A549 (cell line): Measurements from ENCODE around the gene LPAR5. TPM values are rescaled to one million over a fixed set of nuclear protein-coding genes. Genes with fewer than 3 reads are reported as not detected.

Experiments used
- ATAC-seq, 2 experiments: fragments of 200-7000 bp in 1 of 2; fragments of >200 bp in 1 of 2; cut with Nextera tagmentation in 1 of 2; cut with Tn5 transposase in 1 of 2; 3 replicates each; pipeline versions ENCODE4 v1.8.0 to v1.9.1; 2018 to 2020; ENCODE audit warnings: mild to moderate bottlenecking in 1 of 2, moderate library complexity in 1 of 2
- CTCF ChIA-PET: fragments of 300-600 bp; sonication (Branson Sonifier 250); formaldehyde crosslinking; extraction: SDS; loops from one replicate; lab custom pipeline; 2021; ENCODE audit warnings: antibody characterized with exemption, inconsistent platforms; lab: Yijun Ruan, JAX
- POLR2A ChIA-PET: fragments of 350-600 bp; formaldehyde crosslinking; extraction: SDS; loops from one replicate; lab custom pipeline; 2021; ENCODE audit warnings: antibody characterized with exemption, inconsistent platforms; lab: Yijun Ruan, JAX
- DNase-seq, 2 experiments: peaks; one replicate each; pipeline versions ENCODE4 v3.0.0 to v3.0.0-alpha.2; 2011 to 2016; ENCODE audit warnings: low read depth in 1 of 2, low spot score in 1 of 2
- FAIRE-seq: peaks from 2 replicates; lab custom pipeline; 2011; peaks lifted over from hg19 to GRCh38; lab: Jason Lieb, UNC
- H3K27ac ChIP-seq, 2 experiments: fragments of >200 bp; sonication (Bioruptor Twin); formaldehyde crosslinking; 3 replicates each; pipeline ENCODE4 v1.5.1; 2016 to 2017
- H3K4me1 ChIP-seq: fragments of >200 bp; sonication (Bioruptor Twin); formaldehyde crosslinking; 3 replicates; pipeline ENCODE4 v1.6.1; 2016
- H3K4me2 ChIP-seq: fragments of >200 bp; sonication (Bioruptor Twin); formaldehyde crosslinking; 3 replicates; pipeline ENCODE4 v1.6.1; 2016
- H3K4me3 ChIP-seq: fragments of >200 bp; sonication (Bioruptor Twin); formaldehyde crosslinking; 3 replicates; pipeline ENCODE4 v1.5.1; 2016
- H3K9me3 ChIP-seq: fragments of >200 bp; sonication (Bioruptor Twin); formaldehyde crosslinking; 3 replicates; pipeline ENCODE4 v1.6.1; 2016
- CBX2 ChIP-seq: fragments of 200-600 bp; sonication (generic); IDR thresholded peaks from 2 replicates; pipeline ENCODE4 v1.6.1; 2016; ENCODE audit warnings: low read depth, mild to moderate bottlenecking, borderline replicate concordance
- CHD2 ChIP-seq: fragments of 150-350 bp; IDR thresholded peaks from 2 replicates; pipeline ENCODE4 v1.6.1; 2014; ENCODE audit warnings: low read length; ENCODE audit not compliant: partially characterized antibody
- CHD4 ChIP-seq: fragments of 200-600 bp; sonication (generic); IDR thresholded peaks from 2 replicates; pipeline ENCODE4 v1.6.1; 2016; ENCODE audit warnings: antibody characterized with exemption, mild to moderate bottlenecking, borderline replicate concordance
- EHF ChIP-seq: fragments of 250-450 bp; sonication (Bioruptor Pico); IDR thresholded peaks from 2 replicates; pipeline ENCODE4 v1.5.0; 2020; ENCODE audit warnings: mild to moderate bottlenecking
- EP300 ChIP-seq, 2 experiments: fragments of >200 bp; sonication (Bioruptor Twin); formaldehyde crosslinking; IDR thresholded peaks; 2 replicates in 1 of 2; 3 replicates in 1 of 2; pipeline ENCODE4 v1.6.1; 2016 to 2017
- FOXS1 ChIP-seq: fragments of 250-450 bp; sonication (Bioruptor Pico); IDR thresholded peaks from 2 replicates; pipeline ENCODE4 v1.5.0; 2020; ENCODE audit warnings: mild to moderate bottlenecking, moderate library complexity
- GATA3 ChIP-seq: IDR thresholded peaks from 2 replicates; pipeline ENCODE4 v1.6.1; 2012; ENCODE audit warnings: borderline replicate concordance
- HOXA7 ChIP-seq: fragments of 250-450 bp; sonication (Bioruptor Pico); IDR thresholded peaks from 2 replicates; pipeline ENCODE4 v1.5.0; 2020; ENCODE audit warnings: mild to moderate bottlenecking, moderate library complexity
- HOXB5 ChIP-seq: fragments of 250-450 bp; sonication (Bioruptor Pico); IDR thresholded peaks from 2 replicates; pipeline ENCODE4 v1.5.0; 2020; ENCODE audit warnings: mild to moderate bottlenecking, moderate library complexity
- JUN ChIP-seq, 2 experiments: fragments of >200 bp; sonication (Bioruptor Twin); formaldehyde crosslinking; IDR thresholded peaks; 2 replicates in 1 of 2; 3 replicates in 1 of 2; pipeline ENCODE4 v1.6.1; 2016 to 2017
- JUNB ChIP-seq: fragments of >200 bp; sonication (Bioruptor Twin); formaldehyde crosslinking; IDR thresholded peaks from 2 replicates; pipeline ENCODE4 v1.6.1; 2016
- KDM1A ChIP-seq: fragments of 200-600 bp; sonication (generic); IDR thresholded peaks from 2 replicates; pipeline ENCODE4 v1.6.1; 2016; ENCODE audit warnings: low read depth, mild to moderate bottlenecking
- MAZ ChIP-seq: fragments of 150-350 bp; IDR thresholded peaks from 2 replicates; pipeline ENCODE4 v1.6.1; 2014; ENCODE audit warnings: antibody characterized with exemption, low read depth, low read length, borderline replicate concordance
- MYC ChIP-seq: IDR thresholded peaks from 2 replicates; pipeline ENCODE4 v1.6.1; 2012; ENCODE audit warnings: mild to moderate bottlenecking, inconsistent platforms, low read length, improper control_type of control experiment, borderline replicate concordance
- NFE2L2 ChIP-seq: fragments of 150-350 bp; conservative IDR thresholded peaks from 2 replicates; pipeline ENCODE4 v1.6.1; 2014; ENCODE audit warnings: low read length
- NPAS2 ChIP-seq: fragments of 250-450 bp; sonication (Bioruptor Pico); IDR thresholded peaks from 2 replicates; pipeline ENCODE4 v1.8.0; 2022; ENCODE audit warnings: mild to moderate bottlenecking, moderate library complexity, borderline replicate concordance
- RAD21 ChIP-seq, 2 experiments: fragments of >200 bp in 1 of 2; sonication (Bioruptor Twin) in 1 of 2; formaldehyde crosslinking in 1 of 2; IDR thresholded peaks in 1 of 2; conservative IDR thresholded peaks in 1 of 2; 2 replicates in 1 of 2; 3 replicates in 1 of 2; pipeline ENCODE4 v1.6.1; 2012 to 2018; ENCODE audit warnings: inconsistent platforms in 1 of 2
- RARB ChIP-seq: fragments of 250-450 bp; sonication (Bioruptor Pico); IDR thresholded peaks from 2 replicates; pipeline ENCODE4 v1.8.0; 2021; ENCODE audit warnings: mild to moderate bottlenecking, moderate library complexity
- RCOR1 ChIP-seq: fragments of 150-350 bp; IDR thresholded peaks from 2 replicates; pipeline ENCODE4 v1.6.1; 2014; ENCODE audit warnings: antibody characterized with exemption, low read length, low read depth
- RFX5 ChIP-seq: fragments of 450-650 bp; IDR thresholded peaks from 2 replicates; pipeline ENCODE4 v1.7.1; 2014; ENCODE audit warnings: antibody characterized with exemption, mild to moderate bottlenecking, moderate library complexity
- RNF2 ChIP-seq: fragments of 200-600 bp; sonication (generic); IDR thresholded peaks from 2 replicates; pipeline ENCODE4 v1.6.1; 2016; ENCODE audit warnings: low read depth, mild to moderate bottlenecking, antibody characterized with exemption, moderate library complexity, borderline replicate concordance
- SMC3 ChIP-seq: fragments of >200 bp; sonication (Bioruptor Twin); formaldehyde crosslinking; IDR thresholded peaks from 3 replicates; pipeline ENCODE4 v1.6.1; 2018; ENCODE audit warnings: inconsistent platforms
- TFCP2L1 ChIP-seq: fragments of 250-450 bp; sonication (Bioruptor Pico); IDR thresholded peaks from 2 replicates; pipeline ENCODE4 v1.5.0; 2021; ENCODE audit warnings: mild to moderate bottlenecking
- ZFP36 ChIP-seq: fragments of 450-650 bp; IDR thresholded peaks from 2 replicates; pipeline ENCODE4 v1.6.1; 2014; ENCODE audit warnings: borderline replicate concordance; ENCODE audit not compliant: partially characterized antibody
- WGBS: methylation state at CpG from one replicate; pipeline ENCODE4 v1.1.6; 2017; ENCODE audit errors: missing lambda C conversion rate; 5-methylcytosine and 5-hydroxymethylcytosine counted together
- polyA plus RNA-seq, 4 experiments: library from polyadenylated mRNA; depleted of rRNA in 3 of 4; stranded (reverse); fragments of >200 nt; fragmentation: RNase III in 1 of 4; extraction: RNeasy Plus Mini Kit Qiagen cat#74134 plus additional on column Dnase treatment in 1 of 4; gene quantifications; 2 replicates in 3 of 4; 3 replicates in 1 of 4; pipeline ENCODE4 v1.2.3, GENCODE V29; 2011 to 2017
- TF ChIP-seq, protein P1 (sequence below): IDR thresholded peaks from 2 replicates; pipeline ENCODE4 v1.6.1; 2012
- TF ChIP-seq, protein P2 (sequence below): fragments of 450-650 bp; IDR thresholded peaks from 2 replicates; pipeline ENCODE4 v1.6.1; 2014; ENCODE audit warnings: antibody characterized with exemption
- TF ChIP-seq, protein P3 (sequence below): fragments of >200 bp; sonication (Bioruptor Twin); formaldehyde crosslinking; IDR thresholded peaks from 2 replicates; pipeline ENCODE4 v1.6.1; 2016
- TF ChIP-seq, protein P4 (sequence below): fragments of >200 bp; sonication (Bioruptor Twin); formaldehyde crosslinking; IDR thresholded peaks from 3 replicates; pipeline ENCODE4 v1.5.1; 2016

The LPAR5 gene
- polyA plus RNA-seq, 2 of the 4 experiments (the other 2 are of a cell fraction): 0.66 to 0.74 TPM

DNA sequence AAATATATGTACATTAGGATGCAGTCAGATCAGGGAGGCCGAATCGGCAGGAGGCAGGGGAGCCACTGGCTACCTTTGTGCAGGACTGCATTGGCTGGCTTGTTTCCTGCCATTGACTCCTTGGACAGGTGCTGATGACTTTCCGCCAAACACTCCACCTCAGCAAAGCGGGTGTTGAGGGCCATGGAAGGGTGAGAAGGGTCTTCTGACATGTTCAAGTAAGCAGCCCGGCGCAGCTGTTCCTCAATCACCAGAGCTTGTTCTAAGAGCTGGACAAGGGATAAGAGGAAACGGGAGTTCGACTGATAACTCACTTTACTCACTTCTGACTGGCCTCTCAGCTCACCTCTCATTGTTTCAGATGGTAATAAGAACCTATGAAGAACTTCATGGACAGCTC, 62.8 kb downstream of the LPAR5 start:
- 96% methylated on average over 8 of the region's 8 CpGs for WGBS
- FAIRE-seq: no peak
- ChIA-PET POLR2A (no interaction called here), CTCF (interaction anchor here (0.6 to 3.4 kb wide), 10 partner anchors 9 to 261 kb away, joined by 3 to 49 read pairs (median 4); no protein-coding TSS in a partner anchor)
- no peak for ATAC-seq
- no peak overlapping the region for H3K27ac ChIP-seq
- no peak for DNase-seq
- no peaks in the 10 kb centered on the region for H3K9me3 ChIP-seq
- H3K4me1 ChIP-seq: peaks cover 17% of the 10 kb centered on the region
- no peak overlapping the region for H3K4me2 ChIP-seq
- TF ChIP-seq ZFP36 (no peak), CHD2 (no peak), RCOR1 (no peak), MYC (no peak), EHF (CRISPR knock-in tag) (no peak), RFX5 (no peak), FOXS1 (CRISPR knock-in tag) (no peak), RAD21 (conservative IDR thresholded peaks at IDR 0.05 in 1 of 2, IDR thresholded peaks at IDR 0.05 in 1 of 2) (no peak), HOXA7 (no peak), NFE2L2 (no peak), GATA3 (no peak), MAZ (no peak), JUNB (no peak), NPAS2 (CRISPR knock-in tag) (no peak)
- TF ChIP-seq, protein P1, sequence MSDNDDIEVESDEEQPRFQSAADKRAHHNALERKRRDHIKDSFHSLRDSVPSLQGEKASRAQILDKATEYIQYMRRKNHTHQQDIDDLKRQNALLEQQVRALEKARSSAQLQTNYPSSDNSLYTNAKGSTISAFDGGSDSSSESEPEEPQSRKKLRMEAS: no peak
- TF ChIP-seq, protein P2, sequence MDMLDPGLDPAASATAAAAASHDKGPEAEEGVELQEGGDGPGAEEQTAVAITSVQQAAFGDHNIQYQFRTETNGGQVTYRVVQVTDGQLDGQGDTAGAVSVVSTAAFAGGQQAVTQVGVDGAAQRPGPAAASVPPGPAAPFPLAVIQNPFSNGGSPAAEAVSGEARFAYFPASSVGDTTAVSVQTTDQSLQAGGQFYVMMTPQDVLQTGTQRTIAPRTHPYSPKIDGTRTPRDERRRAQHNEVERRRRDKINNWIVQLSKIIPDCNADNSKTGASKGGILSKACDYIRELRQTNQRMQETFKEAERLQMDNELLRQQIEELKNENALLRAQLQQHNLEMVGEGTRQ: no peak
- TF ChIP-seq, protein P3, sequence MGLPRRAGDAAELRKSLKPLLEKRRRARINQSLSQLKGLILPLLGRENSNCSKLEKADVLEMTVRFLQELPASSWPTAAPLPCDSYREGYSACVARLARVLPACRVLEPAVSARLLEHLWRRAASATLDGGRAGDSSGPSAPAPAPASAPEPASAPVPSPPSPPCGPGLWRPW: no peak
- no peak overlapping the region for H3K4me3 ChIP-seq

DNA sequence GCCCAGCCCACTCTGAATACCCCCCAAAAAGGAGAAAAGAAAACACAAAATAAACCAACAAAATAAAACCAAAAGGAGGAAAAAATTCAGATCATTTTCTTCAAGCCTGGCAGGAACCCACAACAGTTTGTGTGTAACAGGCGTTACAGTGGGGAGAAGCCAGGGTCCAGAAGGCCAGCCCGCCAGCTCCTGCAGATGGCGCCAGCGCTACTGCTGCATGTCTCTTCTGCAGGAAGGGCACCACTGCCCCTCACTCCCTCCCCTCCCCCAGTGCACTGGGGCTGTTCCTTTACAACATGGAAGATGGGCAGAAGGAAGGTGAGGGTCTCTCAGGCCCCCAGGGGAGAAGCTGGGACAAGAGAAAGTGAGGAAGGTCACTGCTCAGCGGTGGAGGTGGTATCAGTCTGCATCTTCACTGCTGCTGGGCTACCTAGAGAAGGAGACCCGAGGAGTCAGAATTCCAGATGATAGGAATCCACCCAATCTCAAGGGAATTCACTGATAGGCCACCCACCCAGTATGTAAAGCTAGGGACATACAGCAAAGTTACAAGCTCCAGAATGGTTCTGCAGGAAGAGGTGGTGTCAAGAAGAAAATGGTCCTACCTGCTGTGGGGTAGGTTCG, 65.4 kb downstream of the LPAR5 start:
- Histone ChIP-seq H3K27ac (no peak overlapping the region), H3K4me2 (no peak overlapping the region), H3K4me3 (no peak overlapping the region), H3K4me1 (peaks cover 23% of the 10 kb centered on the region), H3K9me3 (no peaks in the 10 kb centered on the region)
- ATAC-seq (peak; percentile 49 to 65; a peak in 4 of 6 replicates), FAIRE-seq (no peak), DNase-seq (peak; percentile 72 to 80)
- TF ChIP-seq SMC3 (peak; percentile 41; the same call in 2 of the 3 replicates), RARB (no peak), KDM1A (no peak), NPAS2 (CRISPR knock-in tag) (no peak), TFCP2L1 (no peak), ZFP36 (no peak), JUN (IDR thresholded peaks at IDR 0.05) (no peak), RNF2 (no peak), CBX2 (no peak), CHD2 (no peak), MYC (no peak), CHD4 (no peak), HOXB5 (CRISPR knock-in tag) (no peak), RAD21 (conservative IDR thresholded peaks at IDR 0.05 in 1 of 2, IDR thresholded peaks at IDR 0.05 in 1 of 2) (peak; percentile 49 to 51), EP300 (IDR thresholded peaks at IDR 0.05) (no peak)
- TF ChIP-seq, protein P1: no peak
- TF ChIP-seq, protein P4, sequence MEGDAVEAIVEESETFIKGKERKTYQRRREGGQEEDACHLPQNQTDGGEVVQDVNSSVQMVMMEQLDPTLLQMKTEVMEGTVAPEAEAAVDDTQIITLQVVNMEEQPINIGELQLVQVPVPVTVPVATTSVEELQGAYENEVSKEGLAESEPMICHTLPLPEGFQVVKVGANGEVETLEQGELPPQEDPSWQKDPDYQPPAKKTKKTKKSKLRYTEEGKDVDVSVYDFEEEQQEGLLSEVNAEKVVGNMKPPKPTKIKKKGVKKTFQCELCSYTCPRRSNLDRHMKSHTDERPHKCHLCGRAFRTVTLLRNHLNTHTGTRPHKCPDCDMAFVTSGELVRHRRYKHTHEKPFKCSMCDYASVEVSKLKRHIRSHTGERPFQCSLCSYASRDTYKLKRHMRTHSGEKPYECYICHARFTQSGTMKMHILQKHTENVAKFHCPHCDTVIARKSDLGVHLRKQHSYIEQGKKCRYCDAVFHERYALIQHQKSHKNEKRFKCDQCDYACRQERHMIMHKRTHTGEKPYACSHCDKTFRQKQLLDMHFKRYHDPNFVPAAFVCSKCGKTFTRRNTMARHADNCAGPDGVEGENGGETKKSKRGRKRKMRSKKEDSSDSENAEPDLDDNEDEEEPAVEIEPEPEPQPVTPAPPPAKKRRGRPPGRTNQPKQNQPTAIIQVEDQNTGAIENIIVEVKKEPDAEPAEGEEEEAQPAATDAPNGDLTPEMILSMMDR: peak; percentile 61
- CTCF ChIA-PET: interaction anchor here (0.6 to 3.4 kb wide), 28 partner anchors 9 to 302 kb away, joined by 3 to 49 read pairs (median 4); partner anchors contain the start of genes GAPDH and SPSB2
- POLR2A ChIA-PET: interaction anchor here (1.2 to 1.3 kb wide), 2 partner anchors 36 to 118 kb away, joined by 5 to 6 read pairs; partner anchors contain the start of genes GAPDH and ZNF384
- 65% methylated on average over 7 of the region's 7 CpGs for WGBS
